SK-N-SH treated with all-trans-retinoic acid at 6 μM for 48 hours (cell line): Measurements from ENCODE around the gene MSH5.

Source experiments
- ARNTL ChIP-seq: fragments of 450-650 bp; formaldehyde crosslinking; IDR thresholded peaks from 2 replicates; pipeline ENCODE4 v1.5.0; 2020; ENCODE audit warnings: low read depth, mild to moderate bottlenecking, moderate library complexity, borderline replicate concordance
- PATZ1 ChIP-seq: fragments of 250-450 bp; sonication (Bioruptor Pico); IDR thresholded peaks from 2 replicates; pipeline ENCODE4 v1.8.0; 2020; ENCODE audit warnings: mild to moderate bottlenecking, moderate library complexity, borderline replicate concordance
- TOX ChIP-seq: fragments of 250-450 bp; sonication (Bioruptor Pico); IDR thresholded peaks from 2 replicates; pipeline ENCODE4 v1.8.0; 2021; ENCODE audit warnings: mild to moderate bottlenecking, moderate library complexity, borderline replicate concordance
- ZC3H10 ChIP-seq: fragments of 250-450 bp; sonication (Bioruptor Pico); IDR thresholded peaks from 2 replicates; pipeline ENCODE4 v1.5.1; 2021; ENCODE audit warnings: mild to moderate bottlenecking, moderate library complexity
- ZFP30 ChIP-seq: fragments of 450-650 bp; formaldehyde crosslinking; IDR thresholded peaks from 2 replicates; pipeline ENCODE4 v1.5.0; 2022; ENCODE audit warnings: mild to moderate bottlenecking, moderate library complexity
- ZNF8 ChIP-seq: fragments of 450-650 bp; formaldehyde crosslinking; IDR thresholded peaks from 2 replicates; pipeline ENCODE4 v1.5.0; 2020; ENCODE audit warnings: mild to moderate bottlenecking, moderate library complexity
- TF ChIP-seq, protein P1 (sequence below): fragments of 250-450 bp; sonication (Bioruptor Pico); IDR thresholded peaks from 2 replicates; pipeline ENCODE4 v1.5.1; 2020; ENCODE audit warnings: low read depth, mild to moderate bottlenecking, moderate library complexity
- TF ChIP-seq, protein P2 (sequence below): fragments of 250-450 bp; sonication (Bioruptor Pico); IDR thresholded peaks from 2 replicates; pipeline ENCODE4 v1.8.0; 2021; ENCODE audit warnings: low read depth, mild to moderate bottlenecking, moderate library complexity, borderline replicate concordance

DNA sequence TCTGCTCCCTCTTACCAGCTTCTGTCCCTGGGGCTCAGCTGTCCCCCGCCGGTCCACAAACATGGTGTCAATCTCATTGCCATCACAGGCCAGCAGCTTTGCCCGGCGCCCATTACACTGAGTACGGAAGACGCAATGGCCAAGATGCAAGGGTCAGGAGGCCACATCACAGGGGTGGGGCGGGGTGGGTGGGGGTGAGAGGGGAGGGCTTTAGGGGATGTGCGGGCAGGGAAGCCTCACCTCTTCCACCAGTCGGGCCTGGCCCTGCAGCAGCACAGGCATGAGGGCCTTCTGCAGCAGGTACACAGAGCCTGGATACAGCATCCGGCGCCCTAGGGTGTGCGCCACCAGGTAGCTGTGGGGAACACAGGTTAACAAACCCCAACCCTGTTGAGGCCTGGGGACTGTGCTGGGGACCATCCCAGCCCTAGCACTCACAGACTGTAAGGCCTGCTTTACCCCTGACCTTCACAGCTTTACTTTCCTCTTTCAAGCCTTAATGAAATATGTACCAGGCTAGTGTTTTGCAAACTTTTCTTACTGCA is 48.2 kb upstream of the MSH5 start:
- TF ChIP-seq ZC3H10 (no peak), ZFP30 (no peak), PATZ1 (CRISPR knock-in tag) (no peak), ZNF8 (CRISPR knock-in tag) (no peak), TOX (CRISPR knock-in tag) (no peak), ARNTL (CRISPR knock-in tag) (no peak)
- TF ChIP-seq, protein P1, sequence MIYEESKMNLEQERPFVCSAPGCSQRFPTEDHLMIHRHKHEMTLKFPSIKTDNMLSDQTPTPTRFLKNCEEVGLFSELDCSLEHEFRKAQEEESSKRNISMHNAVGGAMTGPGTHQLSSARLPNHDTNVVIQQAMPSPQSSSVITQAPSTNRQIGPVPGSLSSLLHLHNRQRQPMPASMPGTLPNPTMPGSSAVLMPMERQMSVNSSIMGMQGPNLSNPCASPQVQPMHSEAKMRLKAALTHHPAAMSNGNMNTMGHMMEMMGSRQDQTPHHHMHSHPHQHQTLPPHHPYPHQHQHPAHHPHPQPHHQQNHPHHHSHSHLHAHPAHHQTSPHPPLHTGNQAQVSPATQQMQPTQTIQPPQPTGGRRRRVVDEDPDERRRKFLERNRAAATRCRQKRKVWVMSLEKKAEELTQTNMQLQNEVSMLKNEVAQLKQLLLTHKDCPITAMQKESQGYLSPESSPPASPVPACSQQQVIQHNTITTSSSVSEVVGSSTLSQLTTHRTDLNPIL (CRISPR knock-in tag) = no peak
- TF ChIP-seq, protein P2, sequence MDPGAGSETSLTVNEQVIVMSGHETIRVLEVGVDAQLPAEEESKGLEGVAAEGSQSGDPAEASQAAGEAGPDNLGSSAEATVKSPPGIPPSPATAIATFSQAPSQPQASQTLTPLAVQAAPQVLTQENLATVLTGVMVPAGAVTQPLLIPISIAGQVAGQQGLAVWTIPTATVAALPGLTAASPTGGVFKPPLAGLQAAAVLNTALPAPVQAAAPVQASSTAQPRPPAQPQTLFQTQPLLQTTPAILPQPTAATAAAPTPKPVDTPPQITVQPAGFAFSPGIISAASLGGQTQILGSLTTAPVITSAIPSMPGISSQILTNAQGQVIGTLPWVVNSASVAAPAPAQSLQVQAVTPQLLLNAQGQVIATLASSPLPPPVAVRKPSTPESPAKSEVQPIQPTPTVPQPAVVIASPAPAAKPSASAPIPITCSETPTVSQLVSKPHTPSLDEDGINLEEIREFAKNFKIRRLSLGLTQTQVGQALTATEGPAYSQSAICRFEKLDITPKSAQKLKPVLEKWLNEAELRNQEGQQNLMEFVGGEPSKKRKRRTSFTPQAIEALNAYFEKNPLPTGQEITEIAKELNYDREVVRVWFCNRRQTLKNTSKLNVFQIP = no peak
